Parathyroid adenoma (tissue), 2 donors: ENCODE data around the gene SVIL.
"Not testable (repeated sequence)": the region's sequence is repeated elsewhere in the genome, so short reads cannot be mapped to it uniquely, and the experiment has no call there.

Experiments used
- H2AFZ ChIP-seq: fragments of 300-600 bp; sonication (generic); one replicate; pipeline ENCODE4 v1.7.0; 2017; ENCODE audit warnings: antibody characterized with exemption, mild to moderate bottlenecking
- H3K27ac ChIP-seq: fragments of 300-600 bp; sonication (generic); one replicate; pipeline ENCODE4 v1.7.0; 2017
- H3K27me3 ChIP-seq: fragments of 300-600 bp; sonication (generic); one replicate; pipeline ENCODE4 v1.7.0; 2017; ENCODE audit warnings: low read length; ENCODE audit not compliant: control insufficient read depth, insufficient read depth
- H3K36me3 ChIP-seq: fragments of 300-600 bp; sonication (generic); one replicate; pipeline ENCODE4 v1.7.0; 2017; ENCODE audit warnings: low read length; ENCODE audit not compliant: control insufficient read depth, insufficient read depth
- H3K4me1 ChIP-seq: fragments of 300-600 bp; sonication (generic); one replicate; pipeline ENCODE4 v1.7.0; 2017; ENCODE audit warnings: control low read depth
- H3K4me2 ChIP-seq: fragments of 300-600 bp; sonication (generic); one replicate; pipeline ENCODE4 v1.7.0; 2017; ENCODE audit warnings: low read length
- H3K4me3 ChIP-seq: fragments of 300-600 bp; sonication (generic); one replicate; pipeline ENCODE4 v1.7.0; 2017; ENCODE audit warnings: low read depth, low read length
- H3K79me2 ChIP-seq: fragments of 300-600 bp; sonication (generic); one replicate; pipeline ENCODE4 v1.7.0; 2017; ENCODE audit warnings: control low read depth
- H3K9ac ChIP-seq: fragments of 300-600 bp; sonication (generic); one replicate; pipeline ENCODE4 v1.7.0; 2017; ENCODE audit warnings: mild to moderate bottlenecking
- H3K9me3 ChIP-seq: fragments of 300-600 bp; sonication (generic); one replicate; pipeline ENCODE4 v1.7.0; 2017; ENCODE audit warnings: low read length; ENCODE audit not compliant: control insufficient read depth
- CTCF ChIP-seq: fragments of 300-600 bp; sonication (generic); IDR thresholded peaks from one replicate; pipeline ENCODE4 v1.7.0; 2017; ENCODE audit warnings: antibody characterized with exemption, mild to moderate bottlenecking
- donor health status: primary hyperparathyroidism.

Gene SVIL

GRCh38 chr10:29628311-29628710 lies 6.5 kb downstream of the SVIL start:
- no peak overlapping the region for H3K9ac ChIP-seq
- no peaks in the 10 kb centered on the region for H3K4me1 ChIP-seq
- no peak overlapping the region for H3K27ac ChIP-seq

GRCh38 chr10:29627201-29628132 lies 7.3 kb downstream of the SVIL start:
- Histone ChIP-seq H3K9ac (no peak overlapping the region), H3K27ac (no peak overlapping the region)

More at GRCh38 chr10:29628311-29628710, 6.5 kb downstream of the SVIL start:
- H2AFZ ChIP-seq = no peak overlapping the region
- H3K27me3 ChIP-seq = no peaks in the 10 kb centered on the region
- no peak for TF ChIP-seq CTCF
- no peaks in the 10 kb centered on the region for H3K36me3 ChIP-seq
- no peaks in the 10 kb centered on the region for H3K9me3 ChIP-seq
- H3K4me2 ChIP-seq = no peak overlapping the region
- no peak overlapping the region for H3K4me3 ChIP-seq
- H3K79me2 ChIP-seq = peaks cover 21% of the 10 kb centered on the region

GRCh38 chr10:29624357-29624756 lies 10.4 kb downstream of the SVIL start:
- not testable (repeated sequence) for H3K36me3 ChIP-seq, H3K4me1 ChIP-seq, H3K4me2 ChIP-seq, H3K27me3 ChIP-seq, H3K9ac ChIP-seq, H3K4me3 ChIP-seq, H3K27ac ChIP-seq, H3K9me3 ChIP-seq, H2AFZ ChIP-seq
- peaks cover 18% of the 10 kb centered on the region for H3K79me2 ChIP-seq

More at GRCh38 chr10:29627201-29628132, 7.3 kb downstream of the SVIL start:
- Histone ChIP-seq H3K4me3 (no peak overlapping the region), H3K27me3 (no peaks in the 10 kb centered on the region), H3K36me3 (no peaks in the 10 kb centered on the region), H2AFZ (no peak overlapping the region), H3K4me1 (peaks cover 2% of the 10 kb centered on the region), H3K79me2 (peaks cover 21% of the 10 kb centered on the region), H3K9me3 (no peaks in the 10 kb centered on the region), H3K4me2 (no peak overlapping the region)
- no peak for TF ChIP-seq CTCF

- no peaks in the 10 kb centered on the region for H3K27me3 ChIP-seq
- H2AFZ ChIP-seq = no peak overlapping the region
- no peaks in the 10 kb centered on the region for H3K9me3 ChIP-seq
- no peak overlapping the region for H3K9ac ChIP-seq
- no peaks in the 10 kb centered on the region for H3K36me3 ChIP-seq
- H3K4me2 ChIP-seq = no peak overlapping the region
- peaks cover 5% of the 10 kb centered on the region for H3K4me1 ChIP-seq
- H3K4me3 ChIP-seq = no peak overlapping the region
- H3K79me2 ChIP-seq = peaks cover 21% of the 10 kb centered on the region
- no peak overlapping the region for H3K27ac ChIP-seq
- TF ChIP-seq CTCF = no peak
These were observed 11.0 kb downstream of the SVIL start for GRCh38 chr10:29623797-29624196.

GRCh38 chr10:29622382-29622922 lies 12.3 kb downstream of the SVIL start:
- peak overlapping the region; percentile 33 for H3K4me3 ChIP-seq
- no peak for TF ChIP-seq CTCF
- peak overlapping the region; percentile 65 for H3K4me2 ChIP-seq
- H3K4me1 ChIP-seq = peaks cover 16% of the 10 kb centered on the region
- peaks cover 22% of the 10 kb centered on the region for H3K79me2 ChIP-seq
- H3K9ac ChIP-seq = no peak overlapping the region
- no peaks in the 10 kb centered on the region for H3K36me3 ChIP-seq
- no peaks in the 10 kb centered on the region for H3K27me3 ChIP-seq
- H3K9me3 ChIP-seq = no peaks in the 10 kb centered on the region
- peak overlapping the region; percentile 20 for H2AFZ ChIP-seq
- H3K27ac ChIP-seq = no peak overlapping the region
